Measurements from ENCODE around the gene PDE12.

DNA sequence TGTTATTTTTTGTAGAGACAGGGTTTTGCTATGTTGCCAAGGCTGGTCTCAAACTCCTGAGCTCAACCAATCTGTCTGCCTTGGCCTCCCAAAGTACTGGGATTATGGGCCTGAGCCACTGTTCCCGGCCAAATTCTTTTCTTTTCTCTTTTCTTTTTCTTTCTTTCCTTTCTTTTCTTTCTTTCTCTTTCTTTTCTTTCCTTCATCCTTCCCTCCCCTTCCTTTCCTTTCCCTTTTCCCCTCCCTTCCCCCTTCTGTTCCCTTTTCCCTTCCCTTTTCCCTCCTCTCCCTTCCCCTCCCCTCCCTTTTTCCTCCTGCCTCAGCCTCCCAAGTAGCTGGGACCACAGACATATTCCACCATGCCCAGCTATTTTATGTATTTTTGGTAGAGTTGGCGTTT, 44.1 kb downstream of the PDE12 start:
- TF ChIP-seq CTCF (IDR thresholded peaks at IDR 0.05; ENCODE audit: control extremely low read depth in 1 of 3, insufficient read depth in 1 of 3, low read depth in 1 of 3, low read length in 3 of 3) (no peak), GABPA (IDR thresholded peaks at IDR 0.05; ENCODE audit: borderline replicate concordance, insufficient read depth, low read length) (no peak)

Data from H1 (cell line).